Activated B cell treated with CpG ODN at 0.5 μM for 24 hours (primary cell): Measurements from ENCODE around the gene ELL. TPM values are rescaled to one million over a fixed set of nuclear protein-coding genes. Genes with fewer than 3 reads are reported as not detected.

ENCODE experiments used
- ATAC-seq: fragments of 200-7000 bp; cut with Tn5 transposase; one replicate; pipeline ENCODE4 v1.10.0; 2021; ENCODE audit warnings: low read depth, mild to moderate bottlenecking, moderate library complexity
- CTCF ChIA-PET: fragments of 350-600 bp; sonication (Branson Sonifier 250); formaldehyde crosslinking; loops from one replicate; lab custom pipeline; 2021; ENCODE audit warnings: antibody characterized with exemption; lab: Charles Lee
- POLR2A ChIA-PET: fragments of 350-600 bp; sonication (Branson Sonifier 250); formaldehyde crosslinking; loops from one replicate; lab custom pipeline; 2021; ENCODE audit warnings: antibody characterized with exemption; lab: Charles Lee
- DNase-seq: peaks from one replicate; pipeline ENCODE4 v3.0.0; 2022
- H3K27ac Mint-ChIP-seq: one replicate; pipeline ENCODE4 v1.8.0; 2020; ENCODE audit warnings: mixed read lengths
- H3K27me3 Mint-ChIP-seq: one replicate; pipeline ENCODE4 v1.8.0; 2021; ENCODE audit warnings: mixed read lengths
- H3K36me3 Mint-ChIP-seq: one replicate; pipeline ENCODE4 v1.8.0; 2021; ENCODE audit warnings: low read depth, mixed read lengths
- H3K4me1 Mint-ChIP-seq: one replicate; pipeline ENCODE4 v1.8.0; 2021; ENCODE audit warnings: mixed read lengths
- H3K4me3 Mint-ChIP-seq: one replicate; pipeline ENCODE4 v1.8.0; 2020; ENCODE audit warnings: mild to moderate bottlenecking, mixed read lengths
- H3K9me3 Mint-ChIP-seq: one replicate; pipeline ENCODE4 v1.8.0; 2020; ENCODE audit warnings: mixed read lengths
- CTCF ChIP-seq: fragments of 200-600 bp; IDR thresholded peaks from one replicate; pipeline ENCODE4 v1.8.0; 2022; ENCODE audit warnings: antibody characterized with exemption, mild to moderate bottlenecking
- intact Hi-C: fragments of 100-400 bp; cut with micrococcal nuclease; formaldehyde crosslinking; loops from one replicate; pipeline ENCODE4 v1.15.1; 2024
- total RNA-seq: library from RNA; stranded (reverse); gene quantifications from 2 replicates; pipeline ENCODE4 v1.2.3, GENCODE V29; 2022

ELL gene
- total RNA-seq, 1 donor from 2014 or later, result 32.6 TPM

GRCh38 chr19:18443406-18443805 lies 78.5 kb downstream of the ELL start:
- H3K9me3 Mint-ChIP-seq, result no peaks in the 10 kb centered on the region
- ChIA-PET CTCF (no interaction called here), POLR2A (interaction anchor here (0.6 kb wide), 1 partner anchor 14 kb away, joined by 3 read pairs; no protein-coding TSS in a partner anchor)
- no peak overlapping the region for H3K4me3 Mint-ChIP-seq
- peaks cover 17% of the 10 kb centered on the region for H3K4me1 Mint-ChIP-seq
- no peak overlapping the region for H3K27ac Mint-ChIP-seq
- intact Hi-C loops, result no loop called here
- TF ChIP-seq CTCF, result no peak
- H3K36me3 Mint-ChIP-seq, result peaks cover 44% of the 10 kb centered on the region
- no peaks in the 10 kb centered on the region for H3K27me3 Mint-ChIP-seq
- DNase-seq (no peak), ATAC-seq (no peak)

- ChIA-PET CTCF (no interaction called here), POLR2A (interaction anchor here (0.6 kb wide), 1 partner anchor 14 kb away, joined by 3 read pairs; no protein-coding TSS in a partner anchor)
- intact Hi-C loops, result no loop called here
- TF ChIP-seq CTCF, result no peak
- H3K4me1 Mint-ChIP-seq, result peaks cover 17% of the 10 kb centered on the region
- ATAC-seq (no peak), DNase-seq (no peak)
- peaks cover 40% of the 10 kb centered on the region for H3K36me3 Mint-ChIP-seq
- H3K9me3 Mint-ChIP-seq, result no peaks in the 10 kb centered on the region
- no peak overlapping the region for H3K4me3 Mint-ChIP-seq
- no peak overlapping the region for H3K27ac Mint-ChIP-seq
- H3K27me3 Mint-ChIP-seq, result no peaks in the 10 kb centered on the region
Measured at GRCh38 chr19:18442941-18443340, 78.9 kb downstream of the ELL start.

GRCh38 chr19:18441804-18442788 lies 79.8 kb downstream of the ELL start:
- Mint-ChIP-seq H3K27me3 (no peaks in the 10 kb centered on the region), H3K4me1 (peaks cover 18% of the 10 kb centered on the region), H3K27ac (peak overlapping the region; percentile 14), H3K36me3 (peaks cover 33% of the 10 kb centered on the region), H3K4me3 (no peak overlapping the region), H3K9me3 (no peaks in the 10 kb centered on the region)
- no peak for TF ChIP-seq CTCF
- CTCF ChIA-PET, result no interaction called here
- ATAC-seq (no peak), DNase-seq (no peak)
- POLR2A ChIA-PET, result no interaction called here
- intact Hi-C loops, result no loop called here

GRCh38 chr19:18440936-18441803 lies 80.7 kb downstream of the ELL start:
- intact Hi-C loops, result no loop called here

More at GRCh38 chr19:18440936-18441803, 80.7 kb downstream of the ELL start:
- H3K36me3 Mint-ChIP-seq, result peaks cover 24% of the 10 kb centered on the region
- H3K4me3 Mint-ChIP-seq, result no peak overlapping the region
- ChIA-PET POLR2A (interaction anchor here (0.6 to 1.3 kb wide), 3 partner anchors 10 to 162 kb away, joined by 3 read pairs; no protein-coding TSS in a partner anchor), CTCF (no interaction called here)
- DNase-seq, result no peak
- H3K27me3 Mint-ChIP-seq, result no peaks in the 10 kb centered on the region
- no peak overlapping the region for H3K27ac Mint-ChIP-seq
- ATAC-seq, result no peak
- no peak for TF ChIP-seq CTCF
- peaks cover 26% of the 10 kb centered on the region for H3K4me1 Mint-ChIP-seq
- H3K9me3 Mint-ChIP-seq, result no peaks in the 10 kb centered on the region
